GM18505 (cell line): Measurements from ENCODE around the gene TNFSF10.

ENCODE experiments used
- ATAC-seq: cut with Tn5 transposase; IDR thresholded peaks from one replicate; pipeline ENCODE4 v1.9.1; 2021; ENCODE audit not compliant: unreplicated experiment
- POLR2A ChIP-seq: IDR thresholded peaks from 4 replicates; pipeline ENCODE4 v1.6.1; 2011; ENCODE audit warnings: borderline replicate concordance; ENCODE audit not compliant: insufficient read depth, insufficient read length; ENCODE audit errors: extremely low read depth

TNFSF10 gene

GRCh38 chr3:172475703-172476102 lies 47.5 kb downstream of the TNFSF10 start:
- no peak for TF ChIP-seq POLR2A
- ATAC-seq, result no peak

GRCh38 chr3:172471903-172472302 lies 51.3 kb downstream of the TNFSF10 start:
- TF ChIP-seq POLR2A, result no peak
- no peak for ATAC-seq

- ATAC-seq, result no peak
- TF ChIP-seq POLR2A, result no peak
Measured at GRCh38 chr3:172470588-172470987, 52.6 kb downstream of the TNFSF10 start.

- ATAC-seq, result no peak
- no peak for TF ChIP-seq POLR2A
Measured at GRCh38 chr3:172467170-172467824, 55.9 kb downstream of the TNFSF10 start.

GRCh38 chr3:172466553-172467130 lies 56.6 kb downstream of the TNFSF10 start:
- no peak for TF ChIP-seq POLR2A
- no peak for ATAC-seq

- TF ChIP-seq POLR2A, result no peak
- no peak for ATAC-seq
Measured at GRCh38 chr3:172465281-172465680, 57.9 kb downstream of the TNFSF10 start.

GRCh38 chr3:172464306-172464705 lies 58.9 kb downstream of the TNFSF10 start:
- TF ChIP-seq POLR2A, result no peak
- ATAC-seq, result no peak

GRCh38 chr3:172461530-172462138 lies 61.6 kb downstream of the TNFSF10 start:
- no peak for TF ChIP-seq POLR2A
- no peak for ATAC-seq

- no peak for ATAC-seq
Measured at GRCh38 chr3:172456404-172456803, 66.8 kb downstream of the TNFSF10 start.

More at GRCh38 chr3:172456404-172456803, 66.8 kb downstream of the TNFSF10 start:
- TF ChIP-seq POLR2A, result no peak
